ENCODE results near the gene MLANA.
A peak's percentile ranks its signal among the peaks of the same experiment; 100 is the strongest.
"Not testable (repeated sequence)": the region's sequence is repeated elsewhere in the genome, so short reads cannot be mapped to it uniquely, and the experiment has no call there.

MLANA gene

GRCh38 chr9:5870691-5871090 is 20.0 kb upstream of the MLANA start:
- no peak for DNase-seq

DNA sequence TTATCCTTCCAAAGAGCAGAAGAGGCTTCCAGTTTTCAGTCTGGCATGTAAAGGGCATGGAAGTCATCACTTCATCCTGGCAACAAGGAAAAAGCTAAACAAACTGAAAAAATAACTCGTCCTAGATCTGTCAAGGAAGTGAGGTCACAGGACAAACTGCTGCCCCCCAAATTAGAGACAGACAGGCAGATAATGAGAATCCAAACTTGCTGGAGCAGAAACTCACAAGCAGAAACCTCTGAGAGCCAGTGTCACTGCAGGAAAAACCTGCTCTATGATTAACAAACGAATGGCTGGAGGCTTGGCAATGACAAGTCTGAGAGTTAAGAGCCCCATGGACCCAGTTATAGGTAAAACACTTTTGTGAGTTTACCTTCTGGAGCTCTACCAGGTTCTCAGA is 18.9 kb upstream of the MLANA start:
- no peak for DNase-seq

- no peak for DNase-seq
These were observed 18.2 kb upstream of the MLANA start for GRCh38 chr9:5872511-5872910.

DNA sequence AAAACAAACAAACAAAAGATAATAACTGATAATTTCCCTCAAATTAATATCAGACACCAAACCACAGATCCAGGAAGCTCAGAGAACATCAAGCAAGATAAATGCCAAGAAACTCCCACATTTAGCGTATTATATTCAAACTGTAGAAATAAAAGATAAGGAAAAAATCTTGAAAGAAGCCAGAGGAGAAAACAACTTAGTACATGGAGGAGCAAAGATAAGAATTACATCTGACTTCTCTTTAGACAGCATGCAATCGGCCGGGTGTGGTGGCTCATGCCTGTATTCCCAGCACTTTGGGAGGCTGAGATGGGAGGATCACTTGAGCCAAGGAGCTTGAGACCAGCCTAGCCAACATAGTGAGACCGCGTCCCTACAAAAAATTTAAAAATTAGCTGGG is 17.2 kb upstream of the MLANA start:
- DNase-seq: no peak

- DNase-seq: no peak
These were observed 16.6 kb upstream of the MLANA start for GRCh38 chr9:5874048-5874447.

DNA sequence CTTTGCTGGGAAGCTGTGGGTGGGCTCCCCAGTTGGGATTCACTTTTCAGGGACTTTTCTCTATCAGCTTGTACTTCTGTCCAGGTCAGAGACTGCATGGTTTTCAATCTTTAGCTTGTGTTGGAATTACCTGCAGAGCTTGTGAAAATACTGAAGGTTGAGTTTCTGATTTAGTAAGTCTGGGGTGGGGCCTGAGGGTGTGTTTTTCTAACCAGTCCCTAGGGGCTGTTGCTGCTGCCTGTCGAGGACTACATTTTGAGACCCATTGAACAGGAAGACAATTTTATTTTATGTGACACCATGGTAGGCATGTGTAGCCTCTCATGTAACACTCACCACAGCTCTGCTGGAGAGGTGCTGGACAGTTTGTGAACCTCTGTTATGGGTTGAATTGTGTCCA is 14.7 kb upstream of the MLANA start:
- DNase-seq: no peak

GRCh38 chr9:5876711-5877110 is 14.0 kb upstream of the MLANA start:
- no peak for DNase-seq

DNA sequence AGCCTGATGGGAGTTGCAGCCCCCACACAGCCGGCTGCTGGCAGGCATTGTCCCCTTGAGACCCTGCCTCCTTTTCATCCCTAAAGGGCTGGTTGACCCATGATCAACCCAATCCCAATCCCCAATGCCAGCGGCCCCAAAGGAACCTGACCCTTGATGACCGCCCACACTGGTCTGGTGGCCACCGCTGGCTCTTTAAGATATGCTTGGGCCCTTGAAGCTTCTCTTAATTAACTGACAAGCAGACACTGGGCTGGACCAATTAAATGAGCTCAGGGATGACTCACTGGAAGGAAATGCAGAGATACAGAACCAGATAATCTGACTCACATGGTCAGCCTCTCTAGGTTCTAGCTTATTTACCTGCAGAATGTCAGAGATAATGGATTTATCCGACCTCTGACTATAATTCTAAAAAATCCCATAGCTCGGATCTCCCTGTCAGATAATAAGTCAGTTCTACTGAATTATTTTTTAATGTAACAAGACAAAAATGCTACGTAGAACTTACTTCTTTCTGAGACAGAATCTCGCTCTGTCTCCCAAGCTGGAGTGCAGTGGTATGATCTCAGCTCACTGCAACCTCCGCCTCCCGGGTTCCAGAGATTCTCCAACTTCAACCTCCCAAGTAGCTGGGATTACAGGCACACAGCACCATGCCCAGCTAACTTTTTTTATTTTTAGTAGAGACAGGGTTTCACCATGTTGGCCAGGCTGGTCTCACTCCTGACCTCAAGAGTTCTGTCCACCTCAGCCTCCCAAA is 11.1 kb upstream of the MLANA start:
- DNase-seq: no peak

- DNase-seq: not testable (repeated sequence)
These were observed 8.3 kb upstream of the MLANA start for GRCh38 chr9:5882244-5883012.

DNA sequence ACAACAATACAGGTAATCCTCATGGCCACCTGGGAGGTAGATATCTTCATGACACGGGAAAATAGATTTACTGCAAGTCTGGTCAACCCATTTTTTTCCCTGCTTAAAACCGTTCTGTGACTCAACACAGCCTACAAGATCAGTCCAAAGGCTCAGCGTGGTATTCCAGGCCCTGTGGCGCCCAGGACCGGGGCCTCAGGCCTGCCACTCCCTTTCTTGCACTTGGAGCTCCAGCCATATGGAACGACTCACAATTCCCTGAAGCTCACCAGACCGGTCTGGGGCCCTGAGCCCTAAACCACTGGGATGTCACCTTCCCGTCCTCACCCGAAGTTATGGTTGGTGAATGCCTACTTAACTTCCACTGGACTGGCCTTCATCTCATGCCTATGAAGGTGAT is 6.5 kb upstream of the MLANA start:
- DNase-seq: no peak

- DNase-seq: peak; percentile 2
These were observed 4.4 kb upstream of the MLANA start for GRCh38 chr9:5886114-5886939.

GRCh38 chr9:5892456-5893133 is 1.9 kb downstream of the MLANA start:
- DNase-seq: no peak

DNA sequence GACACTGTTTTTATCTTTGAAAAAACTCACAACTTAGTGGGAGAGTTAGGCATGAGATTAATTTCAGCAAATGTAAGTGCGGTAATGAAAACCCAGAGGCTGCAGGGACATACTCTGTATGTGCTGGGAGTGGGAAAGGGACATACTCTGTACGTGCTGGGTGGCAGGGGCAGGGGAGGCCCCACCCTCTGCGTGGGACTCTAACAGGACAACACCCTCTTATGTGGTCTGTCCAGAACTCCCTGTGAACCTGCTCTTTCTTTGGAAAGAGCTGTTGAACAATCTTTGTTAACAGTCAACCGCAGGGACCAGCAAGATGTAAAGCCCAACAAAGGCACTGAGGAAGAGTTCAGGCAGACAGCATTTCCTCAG is 2.4 kb downstream of the MLANA start:
- DNase-seq: no peak

- DNase-seq: no peak
These were observed 3.0 kb downstream of the MLANA start for GRCh38 chr9:5893591-5894236.

GRCh38 chr9:5894237-5894959 is 3.7 kb downstream of the MLANA start:
- DNase-seq: no peak

GRCh38 chr9:5895782-5896181 is 5.1 kb downstream of the MLANA start:
- no peak for DNase-seq

- no peak for DNase-seq
These were observed 6.2 kb downstream of the MLANA start for GRCh38 chr9:5896863-5897262.

DNA sequence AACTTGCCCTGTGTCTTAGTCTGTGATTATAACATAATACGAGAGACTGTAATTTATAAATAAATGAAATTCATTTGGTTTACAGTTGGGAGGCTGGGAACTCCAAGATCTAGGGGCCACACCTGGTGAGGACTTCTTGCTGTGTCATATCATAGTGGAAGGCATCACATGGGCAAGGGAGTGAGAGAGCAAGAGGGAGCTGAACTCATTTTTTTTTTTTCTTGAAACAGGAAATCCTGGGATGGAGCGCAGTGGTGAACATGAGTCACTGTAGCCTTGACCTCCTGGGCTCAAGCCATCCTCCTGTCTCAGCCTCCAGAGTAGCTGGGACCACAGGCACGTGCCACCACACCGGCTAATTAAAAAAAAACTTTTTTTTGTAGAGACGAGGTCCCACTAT is 7.2 kb downstream of the MLANA start:
- no peak for DNase-seq

DNA sequence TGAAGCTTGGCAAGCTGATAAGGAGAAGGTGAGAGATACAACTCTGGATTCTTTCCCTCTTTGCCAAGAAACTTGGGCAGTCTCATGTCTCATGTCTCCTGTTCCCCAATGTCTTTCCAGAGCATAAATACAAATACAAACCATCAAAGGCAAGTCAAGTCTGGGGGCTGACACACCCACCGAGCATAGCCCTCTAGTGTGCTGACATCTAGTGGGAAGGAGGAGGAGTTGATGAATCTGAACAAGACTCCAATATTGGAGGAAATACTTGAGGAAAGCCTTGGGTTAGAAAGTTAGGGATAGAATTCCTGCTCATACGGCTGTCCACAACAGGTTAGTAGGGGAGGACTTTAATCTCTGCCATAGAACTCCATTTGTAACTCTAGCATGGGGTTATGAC is 8.6 kb downstream of the MLANA start:
- DNase-seq: no peak

DNA sequence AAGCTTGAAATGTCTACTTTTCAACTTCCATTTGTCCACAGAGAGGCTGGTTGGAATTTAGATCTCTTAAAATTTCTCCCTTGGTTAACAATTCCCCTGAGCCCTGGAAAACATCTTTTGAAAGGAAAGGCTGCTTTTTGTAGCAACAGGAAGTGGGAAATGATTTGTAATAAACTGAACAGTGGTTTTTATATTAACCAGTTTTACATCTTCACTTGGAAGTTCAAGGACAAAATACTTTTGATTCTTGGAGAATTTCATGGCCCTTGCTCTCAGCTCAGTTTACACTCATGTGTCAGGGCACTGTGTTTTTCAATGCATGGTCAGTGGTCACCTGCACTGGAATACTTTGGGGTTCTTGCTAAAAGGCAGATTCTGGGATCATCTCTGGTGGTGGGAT is 9.9 kb downstream of the MLANA start:
- DNase-seq: no peak

DNA sequence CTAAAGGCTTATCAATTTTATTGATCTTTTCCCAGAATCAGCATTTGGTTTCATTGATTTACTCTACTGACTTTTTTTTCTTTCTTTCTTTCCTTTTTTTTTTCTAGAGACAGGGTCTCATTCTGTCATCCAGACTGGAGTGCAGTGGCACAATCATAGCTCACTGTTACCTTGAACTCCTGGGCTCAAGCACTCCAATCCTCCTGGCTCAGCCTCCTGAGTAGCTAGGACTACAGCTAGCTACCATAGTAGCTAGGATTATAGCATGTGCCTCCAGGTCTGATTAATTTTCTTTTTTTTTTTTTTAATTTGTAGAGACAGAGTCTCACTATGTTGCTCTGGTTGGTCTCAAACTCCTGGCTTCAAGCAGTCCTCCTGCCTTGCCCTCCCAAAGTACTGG is 11.7 kb downstream of the MLANA start:
- DNase-seq: no peak

DNA sequence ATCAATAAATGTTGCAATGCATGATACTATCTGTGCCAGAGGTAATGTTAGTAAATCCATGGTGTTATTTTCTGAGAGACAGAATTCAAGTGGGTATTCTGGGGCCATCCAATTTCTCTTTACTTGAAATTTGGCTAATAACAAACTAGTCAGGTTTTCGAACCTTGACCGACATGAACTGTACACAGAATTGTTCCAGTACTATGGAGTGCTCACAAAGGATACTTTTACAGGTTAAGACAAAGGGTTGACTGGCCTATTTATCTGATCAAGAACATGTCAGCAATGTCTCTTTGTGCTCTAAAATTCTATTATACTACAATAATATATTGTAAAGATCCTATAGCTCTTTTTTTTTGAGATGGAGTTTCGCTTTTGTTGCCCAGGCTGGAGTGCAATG is 18.2 kb downstream of the MLANA start:
- DNase-seq: no peak

All from GOT3 (cell line).